MM.1S (cell line): ENCODE measurements around the gene KCNG2.

Experiments
- CTCF ChIP-seq: fragments of 300-600 bp; sonication (generic); IDR thresholded peaks from 2 replicates; pipeline ENCODE4 v1.5.1; 2016; ENCODE audit warnings: antibody characterized with exemption, low read length, mixed read lengths
- EZH2 ChIP-seq: fragments of 300-600 bp; sonication (generic); optimal IDR thresholded peaks from 2 replicates; pipeline ENCODE3; 2017; ENCODE audit warnings: low read depth, mild to moderate bottlenecking, antibody characterized with exemption, low read length, mixed read lengths

GRCh38 chr18:79943608-79944125, 145.9 kb downstream of the KCNG2 start:
- TF ChIP-seq CTCF (no peak), EZH2 (no peak)
